Lung microvascular endothelial cell (primary cell): ENCODE measurements around the gene STK10. TPM values are rescaled to one million over a fixed set of nuclear protein-coding genes. Genes with fewer than 3 reads are reported as not detected.

Experiments used
- DNase-seq, 2 donors: peaks; one replicate each; pipeline versions ENCODE4 v3.0.0 to v3.0.0-alpha.2; 2010; ENCODE audit warnings: low read depth in 2 of 2
- total RNA-seq: library from RNA; depleted of rRNA; stranded (reverse); fragments of >200 nt; gene quantifications from 2 replicates; pipeline ENCODE4 v1.2.1, GENCODE V29; 2014

Gene STK10
- total RNA-seq, 1 donor from 2014 or later, result 30.0 TPM

DNA sequence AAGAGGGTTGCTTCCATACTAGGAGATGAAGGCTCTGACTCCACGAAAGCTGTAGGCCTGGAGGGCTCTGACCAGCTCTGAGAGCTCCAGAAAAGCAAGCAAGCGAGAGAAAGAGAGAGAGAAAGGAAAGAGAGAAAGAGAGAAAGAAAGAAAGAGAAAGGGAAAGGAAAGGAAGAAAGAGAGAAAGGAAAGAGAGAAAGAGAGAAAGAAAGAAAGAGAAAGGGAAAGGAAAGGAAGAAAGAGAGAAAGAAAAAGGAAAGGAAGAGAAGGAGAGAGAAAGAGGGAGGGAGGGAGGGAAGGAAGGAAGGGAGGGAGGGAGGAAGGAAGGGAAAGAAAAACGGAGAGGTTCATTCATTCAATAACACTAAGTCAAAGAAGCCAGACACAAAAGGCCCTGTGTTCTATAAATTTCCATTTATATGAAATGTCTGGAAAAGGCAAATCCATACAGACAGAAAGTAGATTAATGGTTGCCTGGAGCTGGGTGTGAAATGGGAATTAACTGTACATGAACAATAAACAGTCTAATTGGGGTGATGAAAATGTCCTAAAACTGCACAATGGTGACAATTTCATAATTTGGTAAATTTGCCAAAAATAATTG lies 1.8 kb upstream of the STK10 start:
- no peak for DNase-seq

DNA sequence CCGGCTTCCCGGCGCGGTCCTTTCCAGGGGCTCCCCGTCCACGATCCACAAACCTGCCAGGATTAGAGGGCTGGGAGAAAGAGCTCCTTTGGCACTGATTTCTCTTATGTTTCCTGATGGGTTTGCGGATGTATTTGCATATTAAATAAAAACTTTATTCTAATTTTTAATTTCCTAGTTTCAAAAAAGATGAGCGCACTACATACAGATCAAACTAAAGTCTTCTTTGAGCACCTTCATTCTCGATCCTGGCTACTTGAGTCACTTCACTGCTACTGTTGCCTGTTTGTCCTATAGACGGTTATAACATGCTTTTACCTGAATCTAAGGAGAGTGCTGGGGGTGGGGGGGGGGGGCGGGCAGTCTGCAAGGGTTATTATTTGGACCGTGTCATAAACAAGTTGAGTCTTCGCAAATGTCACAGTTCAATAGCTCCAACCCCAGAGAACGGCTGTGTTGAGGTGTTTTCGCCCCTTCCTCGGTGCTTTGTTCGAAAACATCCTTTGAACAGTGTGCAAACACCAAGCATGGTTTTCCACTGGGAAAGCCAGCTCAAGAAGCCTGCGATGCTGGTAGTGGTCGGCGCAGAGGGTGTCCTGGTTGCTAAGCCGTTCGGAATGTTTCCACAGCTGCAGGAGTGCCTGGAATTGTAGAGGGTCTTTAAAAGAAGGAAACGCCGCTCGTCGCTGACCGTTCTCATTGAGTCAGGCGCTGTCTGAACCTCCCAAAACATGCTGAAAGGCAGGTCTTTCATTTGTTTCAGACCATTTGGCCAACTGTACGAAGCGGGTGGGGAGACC lies 1.1 kb upstream of the STK10 start:
- DNase-seq, result no peak

DNA sequence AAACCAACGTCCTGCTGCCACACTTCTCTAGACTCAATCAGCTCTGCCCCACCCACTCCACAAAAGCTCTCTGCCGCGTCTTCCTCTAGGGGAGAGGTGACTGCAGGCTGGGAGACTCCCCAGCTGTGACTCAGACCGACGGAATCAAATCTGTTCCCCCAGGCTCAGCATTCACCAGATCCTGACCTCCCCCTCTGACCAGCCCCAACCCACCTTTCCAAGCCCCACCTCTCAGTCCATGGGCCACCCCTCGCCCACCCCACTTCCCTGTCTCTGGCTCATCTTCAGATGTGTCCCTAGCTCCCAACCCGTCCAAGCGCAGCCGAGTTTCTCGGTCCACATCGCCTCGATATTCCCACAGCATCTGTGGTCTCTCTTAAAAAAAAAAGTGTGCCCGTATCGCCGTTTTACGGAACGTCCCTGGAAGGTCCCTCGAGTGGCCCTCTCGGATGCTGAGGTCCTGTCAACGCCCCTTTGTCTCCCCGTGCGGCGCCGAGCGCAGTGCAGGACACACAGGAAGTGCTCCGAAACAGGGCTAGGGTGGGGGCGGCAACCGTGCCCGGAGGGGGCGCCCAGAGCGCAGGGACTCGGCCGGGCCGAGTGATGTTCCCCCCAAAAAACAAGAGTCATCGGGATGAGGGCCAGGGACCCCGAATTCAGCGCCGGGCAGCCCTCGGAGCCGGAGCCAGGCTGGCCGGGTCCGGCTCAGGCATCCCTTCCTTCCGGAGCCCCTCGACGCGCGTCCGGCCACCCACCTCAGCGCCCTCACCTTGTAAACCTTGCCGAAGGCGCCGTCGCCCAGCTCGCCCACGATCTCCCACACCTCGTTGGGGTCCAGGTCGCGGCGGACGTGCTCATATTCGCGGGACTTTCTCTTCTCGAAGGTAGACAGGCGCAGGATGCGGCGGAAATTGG lies 649 bp downstream of the STK10 start:
- peak; percentile 50 to 71 for DNase-seq

GRCh38 chr5:172186114-172186695 lies 1.8 kb downstream of the STK10 start:
- no peak for DNase-seq

DNA sequence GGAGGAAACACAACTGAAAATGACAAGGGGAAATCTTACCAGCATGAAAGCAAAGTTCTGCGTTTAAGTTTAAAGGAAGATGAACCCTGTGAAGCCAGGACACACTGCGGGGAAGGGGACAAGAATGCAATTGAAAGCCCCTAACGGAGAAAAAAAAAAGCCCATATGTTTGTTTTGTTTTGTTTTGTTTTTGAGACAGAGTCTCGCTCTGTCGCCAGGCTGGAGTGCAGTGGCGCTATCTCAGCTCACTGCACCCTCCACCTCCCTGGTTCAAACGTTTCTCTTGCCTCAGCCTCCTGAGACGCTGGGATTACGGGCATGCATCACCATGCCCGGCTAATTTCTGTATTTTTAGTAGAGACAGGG lies 2.9 kb downstream of the STK10 start:
- DNase-seq, result no peak

DNA sequence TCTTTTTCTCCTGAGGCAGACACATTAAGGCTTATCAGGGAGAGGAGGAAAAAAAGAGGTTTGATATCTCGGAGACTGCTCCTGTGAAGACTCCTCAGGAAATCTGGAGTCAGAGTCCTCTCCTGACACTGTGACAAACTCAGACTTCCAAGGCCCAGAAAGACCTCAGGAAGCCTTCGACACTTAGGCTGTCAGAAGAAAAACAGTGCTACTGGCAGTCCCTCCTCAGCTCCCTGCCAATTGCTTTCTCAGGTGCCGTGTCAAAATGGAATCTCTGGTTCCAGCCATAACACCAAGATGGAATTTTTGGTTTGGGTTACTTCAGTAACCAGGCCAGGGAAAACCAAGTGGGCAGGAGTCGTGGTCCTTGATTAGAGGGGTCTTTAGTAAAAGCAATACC lies 4.1 kb downstream of the STK10 start:
- DNase-seq, result no peak

GRCh38 chr5:172182291-172182690 lies 5.7 kb downstream of the STK10 start:
- DNase-seq, result no peak

DNA sequence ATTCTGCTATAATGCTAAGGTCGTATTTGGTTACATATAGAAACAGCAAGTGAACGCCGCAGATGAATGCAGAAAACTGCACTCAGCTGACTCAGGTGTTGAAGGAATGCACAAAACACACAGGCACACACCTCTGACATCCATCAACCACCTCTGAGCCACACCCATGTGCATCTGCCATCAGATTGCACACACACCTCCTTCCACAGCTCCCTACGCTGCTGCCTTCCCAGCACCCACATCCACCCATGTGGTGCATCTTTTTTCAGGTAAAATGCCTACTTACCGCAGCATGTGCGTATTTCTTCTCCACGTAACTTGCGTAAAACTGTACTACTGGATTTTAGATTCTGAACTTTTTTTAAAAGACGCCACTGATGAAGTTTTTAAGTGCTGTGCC lies 7.1 kb downstream of the STK10 start:
- DNase-seq, result no peak

- DNase-seq, result peak; percentile 67 to 75
Measured at GRCh38 chr5:172178991-172179989, 8.7 kb downstream of the STK10 start.

GRCh38 chr5:172178301-172178987 lies 9.6 kb downstream of the STK10 start:
- DNase-seq, result no peak

GRCh38 chr5:172177176-172177575 lies 10.8 kb downstream of the STK10 start:
- DNase-seq, result no peak

- DNase-seq, result no peak
Measured at GRCh38 chr5:172175263-172175719, 12.7 kb downstream of the STK10 start.

- DNase-seq, result peak in 1 of 2 donors; percentile 52
Measured at GRCh38 chr5:172173564-172174153, 14.4 kb downstream of the STK10 start.

- DNase-seq, result no peak
Measured at GRCh38 chr5:172172912-172173563, 15.0 kb downstream of the STK10 start.

DNA sequence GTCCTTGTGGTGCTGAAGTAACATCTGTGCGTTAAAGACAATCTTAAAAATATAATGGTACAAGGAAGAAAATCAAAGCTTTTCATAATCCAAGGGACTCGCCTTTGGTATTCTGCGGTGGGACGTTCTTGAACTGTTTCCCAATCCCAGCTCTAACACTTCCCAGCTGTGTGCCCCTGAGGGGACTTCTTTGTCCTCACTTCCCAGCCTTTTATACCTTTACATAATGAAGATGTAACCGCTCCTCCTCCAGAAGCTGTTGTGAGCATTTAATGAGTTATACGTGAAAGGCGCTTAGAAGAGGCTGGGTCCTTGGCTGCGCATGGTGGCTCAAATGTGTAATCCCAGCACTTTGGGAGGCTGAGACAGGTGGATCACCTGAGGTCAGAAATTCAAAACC lies 16.9 kb downstream of the STK10 start:
- no peak for DNase-seq

DNA sequence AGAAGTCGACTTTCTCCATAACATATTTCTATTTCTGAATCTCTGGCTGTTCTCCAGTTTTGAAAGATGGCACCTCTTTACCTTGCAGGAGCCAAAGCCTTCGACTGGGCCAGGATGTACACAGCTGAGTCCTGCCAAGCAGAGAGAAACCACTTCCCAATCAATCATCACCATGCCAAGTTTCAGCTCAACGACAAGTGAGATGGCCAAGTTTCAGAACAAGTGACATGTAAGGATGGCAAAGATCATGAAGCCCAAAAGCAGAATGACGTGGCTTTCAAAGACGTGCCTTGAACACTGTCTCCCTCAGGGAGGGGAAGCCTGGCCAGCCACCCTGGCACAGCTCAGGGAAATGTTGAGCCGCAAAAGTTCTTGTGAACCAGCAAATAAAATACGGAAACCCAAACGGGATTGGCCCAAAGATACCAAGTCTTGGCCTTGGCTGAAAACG lies 17.7 kb downstream of the STK10 start:
- no peak for DNase-seq

- no peak for DNase-seq
Measured at GRCh38 chr5:172169216-172169615, 18.8 kb downstream of the STK10 start.

GRCh38 chr5:172168311-172168710 lies 19.7 kb downstream of the STK10 start:
- no peak for DNase-seq

DNA sequence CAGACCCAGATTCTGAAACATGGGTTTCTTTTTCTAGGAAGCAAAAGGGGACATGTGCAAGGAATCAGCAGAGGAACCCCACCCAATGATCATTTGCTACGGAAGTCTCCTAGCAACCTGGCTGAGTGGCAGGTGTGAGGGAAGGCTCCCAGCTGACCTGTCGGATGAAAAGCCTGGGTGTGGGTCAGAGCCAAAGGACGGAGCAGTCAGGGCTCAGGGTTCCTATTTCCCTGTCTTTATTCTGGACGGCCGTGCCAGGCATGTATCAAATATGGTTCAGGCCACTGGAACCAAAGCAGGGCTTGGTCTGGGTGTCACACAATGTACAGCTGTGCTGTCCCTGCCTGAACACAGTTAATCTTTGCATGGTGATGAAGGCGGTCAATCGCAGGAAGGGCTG lies 20.1 kb downstream of the STK10 start:
- no peak for DNase-seq
